ENCODE results near the gene AKIRIN1.
"Not testable (repeated sequence)": the region's sequence is repeated elsewhere in the genome, so short reads cannot be mapped to it uniquely, and the experiment has no call there.

GRCh38 chr1:39020494-39020893, 29.4 kb downstream of the AKIRIN1 start:
- not testable (repeated sequence) for TF ChIP-seq POLR2A (IDR thresholded peaks at IDR 0.05; ENCODE audit: low read depth, low read length); POLR2AphosphoS5 (IDR thresholded peaks at IDR 0.05; ENCODE audit: low read depth, low read length); TAF1 (IDR thresholded peaks at IDR 0.05; ENCODE audit: borderline replicate concordance, low read depth, low read length)

Measured in GM12892 (cell line).